Non-pigmented ciliary epithelial cell (primary cell): ENCODE measurements around the gene CALCR.
"Not testable (repeated sequence)": the region's sequence is repeated elsewhere in the genome, so short reads cannot be mapped to it uniquely, and the experiment has no call there.

Experiments
- DNase-seq: peaks from one replicate; pipeline ENCODE4 v3.0.0-alpha.2; 2010; ENCODE audit warnings: low read depth

The CALCR gene

GRCh38 chr7:93574646-93575554 lies at the start of gene CALCR:
CALCR (minus strand) TSS chr7:93574724; CDS start chr7:93486981, 87,743 bp downstream.
- DNase-seq: no peak

- no peak for DNase-seq
These were observed 49.3 kb upstream of the CALCR start for GRCh38 chr7:93623816-93624215.

GRCh38 chr7:93622036-93623033 lies 47.8 kb upstream of the CALCR start:
- DNase-seq: no peak

- DNase-seq: no peak
These were observed 46.3 kb upstream of the CALCR start for GRCh38 chr7:93620864-93621263.

GRCh38 chr7:93620057-93620456 lies 45.5 kb upstream of the CALCR start:
- DNase-seq: no peak

GRCh38 chr7:93601363-93601762 lies 26.8 kb upstream of the CALCR start:
- DNase-seq: no peak

GRCh38 chr7:93594250-93594649 lies 19.7 kb upstream of the CALCR start:
- no peak for DNase-seq

GRCh38 chr7:93592588-93593266 lies 18.2 kb upstream of the CALCR start:
- DNase-seq: no peak

GRCh38 chr7:93591224-93592050 lies 16.9 kb upstream of the CALCR start:
- DNase-seq: not testable (repeated sequence)

- DNase-seq: not testable (repeated sequence)
These were observed 11.9 kb upstream of the CALCR start for GRCh38 chr7:93586479-93586865.

GRCh38 chr7:93585694-93586478 lies 11.4 kb upstream of the CALCR start:
- DNase-seq: not testable (repeated sequence)

GRCh38 chr7:93579431-93579830 lies 4.9 kb upstream of the CALCR start:
- DNase-seq: no peak

- no peak for DNase-seq
These were observed 4.2 kb upstream of the CALCR start for GRCh38 chr7:93578762-93579161.

- no peak for DNase-seq
These were observed 1.3 kb upstream of the CALCR start for GRCh38 chr7:93575555-93576399.

GRCh38 chr7:93574269-93574645 lies 267 bp downstream of the CALCR start:
- DNase-seq: no peak

GRCh38 chr7:93569189-93569588 lies 5.3 kb downstream of the CALCR start:
- DNase-seq: no peak

GRCh38 chr7:93566876-93567275 lies 7.6 kb downstream of the CALCR start:
- no peak for DNase-seq

- no peak for DNase-seq
These were observed 10.9 kb downstream of the CALCR start for GRCh38 chr7:93563584-93563983.

- no peak for DNase-seq
These were observed 11.6 kb downstream of the CALCR start for GRCh38 chr7:93562936-93563335.
